Prostate gland (tissue), 2 donors: ENCODE results near the gene DDX3X. TPM values are rescaled to one million over a fixed set of nuclear protein-coding genes. Genes with fewer than 3 reads are reported as not detected.

ENCODE experiments used
- DNase-seq: peaks from one replicate; pipeline ENCODE4 v3.0.0-alpha.2; 2019; ENCODE audit warnings: low spot score
- H3K27ac ChIP-seq, 2 donors: fragments of 200-600 bp; sonication (generic); 2 replicates each; pipeline ENCODE4 v1.5.1; 2017 to 2019
- H3K27me3 ChIP-seq: fragments of 200-600 bp; sonication (generic); replicated peaks from 2 replicates; pipeline ENCODE4 v1.5.1; 2019; ENCODE audit not compliant: insufficient read depth
- H3K36me3 ChIP-seq, 2 donors: fragments of 200-600 bp; sonication (generic); 1 replicate in 1 of 2; 2 replicates in 1 of 2; pipeline versions ENCODE4 v1.5.1 to v1.8.1; 2017 to 2019
- H3K4me1 ChIP-seq: fragments of 200-600 bp; sonication (generic); replicated peaks from 2 replicates; pipeline ENCODE4 v1.5.1; 2019
- H3K4me3 ChIP-seq, 2 donors: fragments of 200-600 bp; sonication (generic); 2 replicates each; pipeline ENCODE4 v1.5.1; 2017 to 2019
- H3K9me3 ChIP-seq: fragments of 200-600 bp; sonication (generic); 2 replicates; pipeline ENCODE4 v1.5.1; 2017
- POLR2A ChIP-seq: fragments of 450-650 bp; IDR thresholded peaks from one replicate; pipeline ENCODE4 v1.6.1; 2016; ENCODE audit warnings: antibody characterized with exemption, mild to moderate bottlenecking
- POLR2AphosphoS5 ChIP-seq: sonication (generic); formaldehyde crosslinking; IDR thresholded peaks from one replicate; pipeline ENCODE4 v1.6.1; 2017; ENCODE audit warnings: antibody characterized with exemption
- WGBS: methylation state at CpG from one replicate; pipeline ENCODE4 v1.1.5; 2018; 5-methylcytosine and 5-hydroxymethylcytosine counted together
- intact Hi-C: fragments of 100-400 bp; cut with DNase I; formaldehyde crosslinking; loops from one replicate; pipeline ENCODE4 v1.14.2; 2022
- total RNA-seq, 2 donors: library from RNA; depleted of rRNA; stranded (reverse); fragments of >200 nt; gene quantifications; one replicate each; pipeline ENCODE4 v1.1.0, GENCODE V29; 2016
- TF ChIP-seq, protein P1 (sequence below), 4 experiments: fragments of 200-600 bp in 2 of 4; fragments of 450-650 bp in 2 of 4; sonication (generic) in 2 of 4; IDR thresholded peaks; 1 replicate in 3 of 4; 2 replicates in 1 of 4; pipeline ENCODE4 v1.5.1; 2016 to 2019; ENCODE audit warnings: antibody characterized with exemption in 4 of 4, mild to moderate bottlenecking in 2 of 4, moderate library complexity in 2 of 4

DDX3X gene
- total RNA-seq, 2 donors from 2014 or later, result 107 to 115 TPM

DNA sequence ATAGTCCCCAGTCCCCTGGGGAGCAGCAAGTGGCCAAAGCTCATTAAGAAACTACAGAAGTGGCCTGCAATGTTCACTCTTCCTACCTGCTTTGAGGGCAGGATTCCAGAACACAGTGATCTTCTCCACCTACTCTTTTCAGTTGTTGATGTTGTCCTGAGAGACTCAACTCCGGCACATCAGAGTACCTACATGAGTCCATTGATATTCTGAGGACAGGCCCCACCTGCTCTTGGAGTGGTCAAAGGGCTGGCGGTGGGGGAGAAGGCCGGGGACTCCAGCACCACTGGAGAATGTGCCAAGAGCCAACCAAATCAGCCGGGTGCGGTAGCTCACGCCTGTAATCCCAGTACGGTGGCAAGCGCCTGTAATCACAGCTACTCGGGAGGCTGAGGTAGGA, 29.8 kb upstream of the DDX3X start:
- intact Hi-C loops, result no loop called here
- Histone ChIP-seq H3K9me3 (no peaks in the 10 kb centered on the region), H3K4me1 (no peaks in the 10 kb centered on the region), H3K27me3 (no peaks in the 10 kb centered on the region), H3K27ac (no peak overlapping the region), H3K4me3 (no peak overlapping the region), H3K36me3 (no peaks in the 10 kb centered on the region)
- DNase-seq, result no peak
- TF ChIP-seq, protein P1, sequence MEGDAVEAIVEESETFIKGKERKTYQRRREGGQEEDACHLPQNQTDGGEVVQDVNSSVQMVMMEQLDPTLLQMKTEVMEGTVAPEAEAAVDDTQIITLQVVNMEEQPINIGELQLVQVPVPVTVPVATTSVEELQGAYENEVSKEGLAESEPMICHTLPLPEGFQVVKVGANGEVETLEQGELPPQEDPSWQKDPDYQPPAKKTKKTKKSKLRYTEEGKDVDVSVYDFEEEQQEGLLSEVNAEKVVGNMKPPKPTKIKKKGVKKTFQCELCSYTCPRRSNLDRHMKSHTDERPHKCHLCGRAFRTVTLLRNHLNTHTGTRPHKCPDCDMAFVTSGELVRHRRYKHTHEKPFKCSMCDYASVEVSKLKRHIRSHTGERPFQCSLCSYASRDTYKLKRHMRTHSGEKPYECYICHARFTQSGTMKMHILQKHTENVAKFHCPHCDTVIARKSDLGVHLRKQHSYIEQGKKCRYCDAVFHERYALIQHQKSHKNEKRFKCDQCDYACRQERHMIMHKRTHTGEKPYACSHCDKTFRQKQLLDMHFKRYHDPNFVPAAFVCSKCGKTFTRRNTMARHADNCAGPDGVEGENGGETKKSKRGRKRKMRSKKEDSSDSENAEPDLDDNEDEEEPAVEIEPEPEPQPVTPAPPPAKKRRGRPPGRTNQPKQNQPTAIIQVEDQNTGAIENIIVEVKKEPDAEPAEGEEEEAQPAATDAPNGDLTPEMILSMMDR (IDR thresholded peaks at IDR 0.05), result no peak
- TF ChIP-seq POLR2A, result no peak
- TF ChIP-seq POLR2AphosphoS5, result no peak
- 96% methylated on average over 9 of the region's 9 CpGs for WGBS

DNA sequence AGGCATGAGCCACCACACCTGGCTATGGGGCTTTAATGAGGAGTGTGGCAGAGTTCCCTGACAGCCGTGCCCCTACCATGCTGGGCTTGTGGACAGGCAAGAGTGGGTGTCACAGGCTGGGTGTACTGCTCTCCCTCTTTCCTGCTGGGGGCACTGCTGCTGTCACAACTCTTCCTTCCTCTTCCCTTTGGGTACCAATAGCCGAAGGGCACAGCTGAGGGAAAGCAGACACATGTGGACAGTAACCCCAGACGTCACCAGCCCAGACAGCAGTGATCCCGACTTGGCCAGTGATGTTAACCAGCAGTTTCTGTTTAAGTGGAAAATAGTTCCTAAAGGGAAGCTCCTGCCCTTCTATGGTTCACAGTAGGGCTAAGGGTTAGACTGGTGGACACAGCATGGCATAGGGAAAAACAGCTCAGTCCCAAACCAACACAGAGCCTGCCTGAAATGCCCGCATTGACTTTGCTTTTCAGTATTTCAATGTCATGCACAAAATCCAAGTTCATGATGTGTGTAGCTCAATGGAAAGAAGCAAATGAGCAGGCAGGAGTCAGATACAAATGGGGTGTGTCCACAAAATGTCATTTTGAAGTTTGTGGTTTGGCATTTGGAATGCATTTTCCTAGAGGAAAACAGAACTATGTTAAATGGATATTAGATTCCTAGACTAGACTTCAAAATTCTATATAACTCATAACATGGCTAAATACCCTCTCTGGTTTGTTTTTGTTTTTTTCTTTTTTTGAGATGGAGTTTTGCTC, 24.9 kb upstream of the DDX3X start:
- Histone ChIP-seq H3K36me3 (no peaks in the 10 kb centered on the region), H3K4me3 (no peak overlapping the region), H3K9me3 (no peaks in the 10 kb centered on the region), H3K27ac (no peak overlapping the region), H3K27me3 (no peaks in the 10 kb centered on the region), H3K4me1 (no peaks in the 10 kb centered on the region)
- TF ChIP-seq POLR2AphosphoS5 (no peak), POLR2A (no peak)
- TF ChIP-seq, protein P1 (IDR thresholded peaks at IDR 0.05), result no peak
- WGBS, result 79% methylated on average over 5 of the region's 5 CpGs
- intact Hi-C loops, result no loop called here
- DNase-seq, result no peak

DNA sequence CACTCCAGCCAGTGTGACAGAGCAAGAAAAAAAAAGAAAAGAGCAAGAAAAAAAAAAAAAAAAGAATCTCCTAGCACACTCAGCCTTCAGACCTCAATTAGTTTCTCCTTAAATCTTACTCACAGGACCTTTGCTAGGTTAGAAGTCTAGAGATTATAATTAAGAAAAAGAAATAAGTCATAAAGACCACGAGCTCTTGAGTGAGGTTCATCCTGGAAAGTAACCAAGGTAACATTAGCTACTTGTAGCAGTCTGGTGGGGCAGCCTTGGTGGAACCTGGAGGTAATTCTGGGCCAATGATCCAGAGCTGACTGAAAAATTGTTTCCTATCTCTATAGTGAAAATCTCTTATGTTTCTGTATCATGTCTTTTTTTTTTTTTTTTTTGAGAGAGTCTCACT, 21.2 kb upstream of the DDX3X start:
- Histone ChIP-seq H3K27ac (no peak overlapping the region), H3K4me3 (no peak overlapping the region), H3K4me1 (no peaks in the 10 kb centered on the region), H3K27me3 (no peaks in the 10 kb centered on the region), H3K36me3 (no peaks in the 10 kb centered on the region), H3K9me3 (no peaks in the 10 kb centered on the region)
- 86% methylated on average over 1 of the region's 1 CpG for WGBS
- intact Hi-C loops, result no loop called here
- DNase-seq, result no peak
- TF ChIP-seq, protein P1 (IDR thresholded peaks at IDR 0.05), result no peak
- TF ChIP-seq POLR2AphosphoS5, result no peak
- no peak for TF ChIP-seq POLR2A

DNA sequence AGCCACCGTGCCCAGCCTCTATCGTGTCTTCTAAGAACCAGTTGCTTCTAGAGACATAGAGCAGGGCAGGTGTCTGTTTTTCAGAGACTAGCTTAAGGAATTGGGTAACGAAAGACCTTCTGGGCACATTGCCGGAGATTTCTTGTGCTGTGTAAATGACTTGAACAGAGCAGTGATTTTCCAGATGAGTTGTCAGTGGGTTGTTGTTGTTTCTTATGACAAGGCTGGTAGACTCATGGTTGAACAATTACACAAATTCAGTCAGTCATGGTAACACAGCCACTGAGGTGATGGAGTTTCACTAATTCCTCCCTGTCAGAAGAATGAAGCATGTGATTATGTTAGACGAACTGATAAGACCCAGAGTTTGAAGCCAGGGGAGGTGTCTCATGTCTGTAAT, 20.5 kb upstream of the DDX3X start:
- 94% methylated on average over 5 of the region's 5 CpGs for WGBS
- H3K4me3 ChIP-seq, result no peak overlapping the region
- no peak overlapping the region for H3K27ac ChIP-seq
- H3K36me3 ChIP-seq, result no peaks in the 10 kb centered on the region
- intact Hi-C loops, result no loop called here
- no peaks in the 10 kb centered on the region for H3K27me3 ChIP-seq
- no peak for DNase-seq
- no peaks in the 10 kb centered on the region for H3K4me1 ChIP-seq
- H3K9me3 ChIP-seq, result no peaks in the 10 kb centered on the region
- no peak for TF ChIP-seq POLR2A
- TF ChIP-seq, protein P1 (IDR thresholded peaks at IDR 0.05), result no peak
- no peak for TF ChIP-seq POLR2AphosphoS5

DNA sequence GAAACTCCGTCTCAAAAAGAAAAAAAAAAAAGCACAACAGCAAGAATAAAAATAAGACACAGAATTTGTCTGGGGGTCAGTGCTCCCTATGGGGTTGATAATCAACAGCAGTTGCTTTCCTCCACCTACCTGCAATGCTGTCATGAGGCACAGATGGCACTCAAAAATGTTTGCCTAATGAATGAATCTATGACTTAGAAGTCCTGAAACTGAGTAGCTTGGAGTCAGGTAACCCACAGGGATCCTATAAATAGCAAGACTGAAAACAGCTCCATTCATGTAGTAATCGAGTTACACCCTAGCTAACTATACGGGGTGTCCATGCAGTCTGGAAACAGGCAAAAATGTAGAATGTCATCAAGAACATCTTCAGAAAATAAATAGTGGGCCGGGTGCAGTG, 19.8 kb upstream of the DDX3X start:
- no peaks in the 10 kb centered on the region for H3K4me1 ChIP-seq
- no peaks in the 10 kb centered on the region for H3K36me3 ChIP-seq
- H3K27me3 ChIP-seq, result no peaks in the 10 kb centered on the region
- no peak for TF ChIP-seq POLR2AphosphoS5
- TF ChIP-seq, protein P1 (IDR thresholded peaks at IDR 0.05), result no peak
- TF ChIP-seq POLR2A, result no peak
- no peak for DNase-seq
- intact Hi-C loops, result no loop called here
- 83% methylated on average over 4 of the region's 4 CpGs for WGBS
- H3K4me3 ChIP-seq, result no peak overlapping the region
- no peaks in the 10 kb centered on the region for H3K9me3 ChIP-seq
- no peak overlapping the region for H3K27ac ChIP-seq
